Measurements from ENCODE around the gene HERC2. TPM values are rescaled to one million over a fixed set of nuclear protein-coding genes. Genes with fewer than 3 reads are reported as not detected.

The HERC2 gene
- total RNA-seq, 1 experiment from 2014 or later, result 69.2 TPM

- Mint-ChIP-seq H3K27ac (no peak overlapping the region), H3K4me1 (peaks cover 29% of the 10 kb centered on the region in 2 experiments), H3K27me3 (ENCODE audit: low read depth) (peaks cover 86% of the 10 kb centered on the region), H3K36me3 (ENCODE audit: insufficient read depth in 1 of 3, low read depth in 3 of 3) (peaks cover 0 to 8% (median 0%) of the 10 kb centered on the region in 3 experiments; a peak in 2 of 7 replicates), H3K4me3 (no peak overlapping the region), H3K9me3 (peaks cover 8 to 11% of the 10 kb centered on the region in 2 experiments)
- Histone ChIP-seq H3T11ph (ENCODE audit: low read length) (no peak overlapping the region), H2AFZ (ENCODE audit: low read length) (no peak overlapping the region), H2BK15ac (ENCODE audit: low read depth, low read length) (no peak overlapping the region), H3K79me1 (ENCODE audit: insufficient read depth, low read depth, low read length, poor library complexity, severe bottlenecking) (no peaks in the 10 kb centered on the region), H3K23ac (ENCODE audit: insufficient read length, low read depth, low read length) (no peak overlapping the region), H2AK5ac (ENCODE audit: insufficient read length, low read length) (no peak overlapping the region), H3K79me2 (ENCODE audit: insufficient read depth, low read length) (no peaks in the 10 kb centered on the region), H4K5ac (ENCODE audit: insufficient read length, low read depth, low read length) (no peak overlapping the region), H4K91ac (ENCODE audit: insufficient read length, low read depth, low read length) (no peak overlapping the region), H3K9ac (ENCODE audit: extremely low read depth, insufficient read length, low read length) (no peak overlapping the region), H3K23me2 (ENCODE audit: insufficient read length, low read depth, low read length, poor library complexity, severe bottlenecking) (peaks cover 16% of the 10 kb centered on the region), H3K27ac (ENCODE audit: insufficient read length, low read depth, low read length) (no peak overlapping the region), H4K8ac (replicated peaks; ENCODE audit: insufficient read length, low read depth, low read length) (no peak overlapping the region), H3K4ac (ENCODE audit: low read depth, low read length) (no peak overlapping the region), H3K27me3 (ENCODE audit: insufficient read depth, low read length) (peaks cover 45% of the 10 kb centered on the region), H3K4me1 (ENCODE audit: insufficient read depth, low read length) (no peaks in the 10 kb centered on the region; the same call in 1 of the 2 replicates), H3K56ac (ENCODE audit: insufficient read length, low read depth, low read length) (no peak overlapping the region), H3K18ac (ENCODE audit: insufficient read length, low read depth, low read length) (no peak overlapping the region), H2BK20ac (ENCODE audit: low read depth, low read length, poor library complexity, severe bottlenecking) (no peak overlapping the region), H2BK120ac (ENCODE audit: low read depth, low read length, poor library complexity, severe bottlenecking) (no peak overlapping the region), H4K20me1 (ENCODE audit: control insufficient read depth, insufficient read depth, insufficient read length) (no peaks in the 10 kb centered on the region), H3K14ac (ENCODE audit: insufficient read depth, low read length) (no peak overlapping the region), H3K9me3 (ENCODE audit: control insufficient read depth, low read depth, low read length) (no peaks in the 10 kb centered on the region), H3K4me2 (ENCODE audit: insufficient read depth, insufficient read length, low read length) (no peak overlapping the region), H2BK12ac (ENCODE audit: insufficient read length, low read depth, low read length) (no peak overlapping the region), H2BK5ac (ENCODE audit: insufficient read length, low read length) (no peak overlapping the region)
- no peak for TF ChIP-seq CTCF (conservative IDR thresholded peaks at IDR 0.05)
- DNase-seq, result peak; percentile 20
- no CpG with 5 or more reads among the region's 8 CpGs for WGBS (ENCODE audit: extremely low coverage, insufficient read length, low lambda C conversion rate)
Measured at GRCh38 chr15:28101201-28101600, 220.8 kb downstream of the HERC2 start.

All from H9 (cell line).